ENCODE data around the gene RHOC.

DNA sequence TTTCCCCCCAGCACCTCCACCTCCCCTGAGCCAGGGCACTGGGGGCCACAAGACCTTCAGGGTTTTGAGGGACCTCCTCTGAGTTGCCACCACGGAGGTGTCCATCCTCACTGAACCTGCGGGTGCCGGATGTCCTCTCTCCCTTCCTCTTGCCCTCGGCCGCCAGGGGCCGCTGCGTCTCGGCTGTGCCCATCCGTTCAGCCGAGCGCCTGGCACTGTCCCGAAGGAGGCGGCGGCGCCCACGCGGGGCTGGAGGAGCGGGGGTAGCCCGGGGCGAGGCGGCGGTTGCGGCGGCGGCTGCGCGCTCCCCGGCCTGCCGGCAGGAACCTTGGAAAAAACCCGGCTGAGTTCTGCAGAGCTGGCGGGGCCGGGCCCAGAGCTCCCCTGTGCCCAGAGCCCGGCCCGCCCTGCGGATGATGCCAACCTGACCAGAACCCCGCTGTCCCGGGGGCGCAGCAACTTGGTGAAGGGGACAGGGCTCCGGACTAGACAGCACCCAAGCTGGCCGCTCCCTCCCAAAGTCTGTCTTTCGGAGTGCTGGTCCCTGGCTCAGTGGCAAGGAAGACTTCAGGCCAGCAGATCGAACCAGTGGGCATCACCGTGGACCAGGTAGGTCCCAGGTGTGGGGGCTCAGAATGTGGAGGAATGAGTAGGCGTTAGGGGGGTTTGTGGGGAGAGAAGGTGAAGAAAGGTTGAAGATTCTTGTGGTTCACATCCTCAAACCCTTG is 11.9 kb upstream of the RHOC start:
- TF ChIP-seq, protein P1, sequence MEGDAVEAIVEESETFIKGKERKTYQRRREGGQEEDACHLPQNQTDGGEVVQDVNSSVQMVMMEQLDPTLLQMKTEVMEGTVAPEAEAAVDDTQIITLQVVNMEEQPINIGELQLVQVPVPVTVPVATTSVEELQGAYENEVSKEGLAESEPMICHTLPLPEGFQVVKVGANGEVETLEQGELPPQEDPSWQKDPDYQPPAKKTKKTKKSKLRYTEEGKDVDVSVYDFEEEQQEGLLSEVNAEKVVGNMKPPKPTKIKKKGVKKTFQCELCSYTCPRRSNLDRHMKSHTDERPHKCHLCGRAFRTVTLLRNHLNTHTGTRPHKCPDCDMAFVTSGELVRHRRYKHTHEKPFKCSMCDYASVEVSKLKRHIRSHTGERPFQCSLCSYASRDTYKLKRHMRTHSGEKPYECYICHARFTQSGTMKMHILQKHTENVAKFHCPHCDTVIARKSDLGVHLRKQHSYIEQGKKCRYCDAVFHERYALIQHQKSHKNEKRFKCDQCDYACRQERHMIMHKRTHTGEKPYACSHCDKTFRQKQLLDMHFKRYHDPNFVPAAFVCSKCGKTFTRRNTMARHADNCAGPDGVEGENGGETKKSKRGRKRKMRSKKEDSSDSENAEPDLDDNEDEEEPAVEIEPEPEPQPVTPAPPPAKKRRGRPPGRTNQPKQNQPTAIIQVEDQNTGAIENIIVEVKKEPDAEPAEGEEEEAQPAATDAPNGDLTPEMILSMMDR (IDR thresholded peaks at IDR 0.05) = peak; percentile 56 to 88 (median 83)
- no peak for TF ChIP-seq POLR2A (IDR thresholded peaks at IDR 0.05)

All from Peyer's patch (tissue), 4 donors.